ENCODE data around the gene AIFM1.
A peak's percentile ranks its signal among the peaks of the same experiment; 100 is the strongest.

Gene AIFM1

DNA sequence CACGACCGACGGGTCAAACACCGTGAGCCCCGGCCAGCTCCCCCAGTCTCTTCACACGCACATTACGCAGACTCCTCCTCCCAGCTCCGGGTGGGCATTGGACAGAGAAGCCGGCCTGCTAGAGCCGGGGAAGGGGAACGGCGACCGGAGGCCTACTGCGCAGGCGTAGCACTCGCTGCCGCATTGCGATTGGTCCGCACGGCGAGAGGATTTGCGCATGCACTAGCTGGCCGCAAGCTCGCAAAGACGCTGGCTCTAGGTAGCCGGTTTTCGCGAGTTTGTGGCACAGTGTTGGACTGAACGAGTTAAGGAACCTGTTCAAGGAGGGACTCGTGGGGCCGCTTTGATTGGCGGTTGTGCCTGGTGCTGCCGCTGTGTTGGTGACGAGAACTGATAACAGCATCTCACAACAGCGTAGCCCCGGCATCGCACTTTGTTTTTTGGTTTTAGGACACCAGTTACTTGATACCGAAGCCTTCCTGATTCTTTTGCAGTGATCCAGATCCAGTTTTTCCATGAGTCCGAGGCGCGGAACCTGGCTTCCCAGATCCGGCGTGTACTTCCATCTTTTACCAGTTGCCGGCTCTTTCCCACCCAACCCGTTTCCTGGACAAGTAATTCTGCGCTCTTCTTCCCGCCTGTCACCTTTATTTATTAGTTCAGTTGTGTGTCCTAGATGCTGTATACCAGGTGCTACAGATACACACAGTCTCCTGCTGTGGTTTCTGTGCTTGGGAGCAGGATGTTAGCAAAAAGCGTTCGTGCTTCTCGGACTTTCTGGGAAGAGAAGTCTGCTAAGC lies at the start of gene AIFM1:
Gene AIFM1 (minus strand): TSS at position 139 of the 800 bp plus-strand sequence. CDS start 185 bp downstream, outside the sequence.
- peak; percentile 88 for DNase-seq

DNA sequence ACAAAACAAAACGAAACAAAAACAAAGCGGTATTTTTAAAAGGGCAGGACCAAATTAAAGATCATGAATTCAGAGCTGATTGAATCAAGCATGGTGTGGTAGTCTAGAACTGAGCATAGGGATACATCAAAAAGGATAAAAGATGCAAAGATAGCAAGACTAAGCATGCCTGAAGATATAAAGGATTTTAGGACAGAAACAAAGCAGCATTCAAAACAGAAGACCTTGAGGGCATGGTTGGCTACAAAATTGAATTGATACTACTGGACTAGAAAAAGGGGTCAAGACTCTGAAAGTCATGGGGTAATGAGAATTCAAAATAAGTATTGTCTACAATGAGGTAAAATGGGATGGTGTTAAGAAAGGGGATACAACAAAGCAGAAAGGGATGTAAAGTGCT lies 47.7 kb upstream of the AIFM1 start:
- DNase-seq, result no peak

DNA sequence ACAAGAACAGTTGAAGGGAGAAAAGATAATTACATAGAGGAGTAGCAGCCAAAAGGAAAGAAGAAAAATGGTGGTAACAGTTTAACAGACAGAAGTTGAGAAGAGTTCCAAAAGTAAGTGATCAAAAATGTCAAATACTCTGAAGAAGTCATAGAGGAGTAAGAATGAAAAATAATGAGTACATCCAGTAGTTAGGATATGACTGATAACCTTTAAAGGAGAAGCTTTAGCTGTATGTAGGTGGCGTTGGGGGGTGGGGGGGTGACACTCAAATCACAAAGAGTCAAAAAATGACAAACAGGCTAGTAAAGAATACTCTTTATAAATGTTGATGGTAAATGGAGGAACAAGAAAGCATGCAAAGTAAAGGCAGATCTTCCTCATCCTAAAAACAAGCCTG lies 46.7 kb upstream of the AIFM1 start:
- DNase-seq, result no peak

DNA sequence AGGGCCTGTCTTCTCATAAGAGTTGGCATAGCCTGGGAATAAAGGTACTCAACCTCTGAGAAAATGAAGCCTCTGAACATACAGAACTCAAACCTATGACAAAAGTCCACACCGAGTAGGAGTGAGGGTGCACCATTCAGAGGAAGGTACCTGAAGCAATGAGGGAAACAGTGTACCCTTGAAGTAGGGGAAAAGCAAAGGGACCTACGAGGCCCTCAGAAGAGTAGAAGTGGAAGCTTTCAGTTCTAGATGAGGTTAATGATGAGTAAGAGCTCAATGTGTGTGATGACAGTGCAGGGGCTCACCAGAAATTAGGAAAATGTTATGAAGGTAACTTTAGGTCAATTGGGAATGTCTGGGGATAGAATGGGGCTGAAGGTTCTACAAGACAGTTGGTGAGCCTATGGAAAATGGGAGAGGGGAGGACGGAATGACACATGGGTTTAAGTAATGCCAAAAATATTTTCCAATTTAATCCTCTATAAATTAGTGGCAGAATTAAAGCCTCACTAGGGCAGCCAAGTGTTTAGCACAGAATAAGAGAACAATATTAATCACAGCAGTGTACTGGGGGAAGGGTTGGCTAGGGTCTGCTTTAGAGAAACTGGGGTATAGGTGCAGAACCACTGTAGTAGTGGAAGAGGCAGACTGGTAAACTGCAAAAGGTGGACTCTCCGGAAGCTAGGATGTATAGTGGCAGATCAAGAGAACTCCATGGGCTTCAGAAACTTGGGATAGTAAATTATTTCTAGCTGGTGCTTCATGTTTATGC lies 46.0 kb upstream of the AIFM1 start:
- no peak for DNase-seq

DNA sequence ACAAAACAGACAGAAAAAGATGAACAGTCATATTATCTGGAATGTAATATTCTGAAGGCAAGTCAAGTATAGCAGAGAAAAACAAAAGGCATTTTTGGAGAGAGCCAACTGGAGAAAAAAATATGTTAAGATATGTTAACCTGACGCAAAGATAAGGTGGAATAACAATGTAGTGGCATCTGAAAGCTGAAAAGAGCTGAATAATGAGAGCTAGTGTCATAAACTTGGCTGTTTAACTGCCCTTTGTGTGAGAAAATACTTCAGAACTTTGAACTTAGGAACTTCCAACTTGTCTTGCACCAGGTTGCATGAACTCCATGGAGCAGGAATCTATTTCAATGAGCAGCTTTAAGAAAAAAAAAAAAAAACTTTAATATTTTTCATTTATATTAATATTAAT lies 39.0 kb upstream of the AIFM1 start:
- DNase-seq, result no peak

DNA sequence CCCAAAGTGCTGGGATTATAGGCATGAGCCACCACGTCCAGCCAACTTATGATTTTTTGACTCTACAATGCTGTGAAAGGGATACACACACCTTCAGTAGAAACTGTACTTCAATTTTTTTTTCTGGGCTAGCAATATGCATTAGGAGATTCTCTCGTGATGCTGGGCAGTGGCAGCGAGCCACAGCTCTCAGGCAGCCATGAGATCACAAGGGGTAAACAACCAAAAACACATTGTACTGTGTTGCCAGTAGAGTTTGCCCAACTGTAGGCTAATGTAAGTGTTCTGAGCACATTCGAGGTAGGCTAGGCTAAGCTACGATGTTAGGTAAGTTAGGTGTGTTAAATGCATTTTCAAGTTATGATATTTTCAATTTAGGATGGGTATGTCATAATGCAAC lies 31.8 kb upstream of the AIFM1 start:
- DNase-seq, result no peak

DNA sequence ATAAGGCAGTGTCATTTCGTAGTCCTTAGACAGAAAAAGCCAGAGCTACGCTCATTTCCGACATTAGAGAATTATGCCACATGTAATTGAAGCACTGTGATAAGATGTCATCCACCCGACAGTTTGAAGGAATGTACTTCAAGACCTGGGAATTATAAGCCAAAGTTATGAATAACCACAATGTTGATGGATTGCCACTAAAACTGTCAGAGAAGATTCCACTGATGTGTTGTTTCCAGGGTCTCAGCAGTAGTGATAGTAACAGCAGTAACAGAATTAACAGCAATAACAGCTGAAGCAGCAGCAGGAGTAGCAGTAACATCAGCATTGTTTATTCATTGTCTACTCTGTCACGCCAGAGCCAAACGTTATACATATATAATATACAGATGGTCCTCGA lies 30.8 kb upstream of the AIFM1 start:
- DNase-seq, result no peak

DNA sequence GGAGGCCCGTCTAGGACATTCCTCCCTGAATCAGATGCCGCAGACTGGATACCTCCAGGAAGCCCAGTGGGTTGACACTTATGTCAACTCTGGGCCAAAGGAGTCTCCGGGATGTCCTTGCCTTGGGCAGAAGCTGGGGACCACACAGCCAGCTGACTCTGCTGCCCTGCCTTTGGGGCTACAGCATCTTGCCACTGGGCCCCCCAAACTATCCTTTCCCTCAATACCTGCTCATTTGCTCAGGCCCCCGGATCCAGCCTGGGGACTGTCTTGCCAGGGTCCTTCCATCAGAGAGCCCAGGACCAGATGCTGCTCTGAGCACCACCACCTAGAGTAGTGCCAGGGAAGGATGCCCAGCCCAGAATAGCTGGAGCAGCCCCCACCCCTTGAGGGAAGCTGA lies 25.2 kb upstream of the AIFM1 start:
- DNase-seq, result no peak

DNA sequence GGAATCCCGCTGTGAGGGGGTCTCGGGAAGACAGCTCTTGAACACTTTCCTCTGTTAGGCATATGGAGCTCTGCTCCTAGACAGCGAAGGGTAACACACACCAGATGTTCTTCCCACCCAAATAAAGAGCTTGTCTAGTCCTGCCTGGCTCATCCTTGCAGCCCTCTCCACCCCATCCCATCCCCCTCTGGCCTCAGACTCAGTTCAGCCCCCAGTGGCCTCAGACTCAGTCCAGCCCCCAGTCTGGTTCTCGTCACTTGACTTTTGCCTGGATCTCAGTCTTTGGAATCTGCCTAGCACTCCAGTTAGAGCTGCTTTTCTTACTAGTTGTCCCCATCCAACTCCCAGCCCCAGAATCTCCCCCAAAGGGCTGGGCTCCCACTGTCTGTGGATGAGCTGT lies 21.0 kb upstream of the AIFM1 start:
- no peak for DNase-seq

DNA sequence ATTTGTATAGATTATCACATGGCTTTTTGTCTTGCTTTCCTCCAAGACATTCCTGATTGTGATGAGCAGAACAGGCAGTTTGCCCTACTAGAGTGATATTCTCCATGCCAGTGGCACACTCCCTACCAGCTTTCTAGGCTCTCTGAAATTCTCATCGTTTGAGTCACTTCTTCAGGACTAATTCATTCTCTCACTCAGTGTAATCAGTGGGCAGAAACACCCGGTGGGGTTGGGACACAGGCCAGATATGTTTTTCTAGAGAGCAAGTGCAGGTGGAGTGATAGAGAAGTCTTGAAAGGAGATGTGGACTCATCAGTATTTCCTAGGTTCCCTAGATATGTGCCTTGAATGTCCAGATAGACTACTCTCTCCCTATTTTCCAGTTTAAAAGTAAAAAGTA lies 19.2 kb upstream of the AIFM1 start:
- DNase-seq, result no peak

DNA sequence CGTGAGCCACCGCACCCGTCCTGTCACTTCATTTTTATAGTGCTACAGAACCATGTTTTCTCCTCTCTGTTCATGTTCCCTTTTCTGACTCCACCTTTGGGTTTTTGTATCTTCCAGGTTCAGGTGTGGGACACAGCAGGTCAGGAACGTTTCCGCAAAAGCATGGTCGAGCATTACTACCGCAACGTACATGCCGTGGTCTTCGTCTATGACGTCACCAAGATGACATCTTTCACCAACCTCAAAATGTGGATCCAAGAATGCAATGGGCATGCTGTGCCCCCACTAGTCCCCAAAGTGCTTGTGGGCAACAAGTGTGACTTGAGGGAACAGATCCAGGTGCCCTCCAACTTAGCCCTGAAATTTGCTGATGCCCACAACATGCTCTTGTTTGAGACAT lies 18.5 kb upstream of the AIFM1 start:
- no peak for DNase-seq

DNA sequence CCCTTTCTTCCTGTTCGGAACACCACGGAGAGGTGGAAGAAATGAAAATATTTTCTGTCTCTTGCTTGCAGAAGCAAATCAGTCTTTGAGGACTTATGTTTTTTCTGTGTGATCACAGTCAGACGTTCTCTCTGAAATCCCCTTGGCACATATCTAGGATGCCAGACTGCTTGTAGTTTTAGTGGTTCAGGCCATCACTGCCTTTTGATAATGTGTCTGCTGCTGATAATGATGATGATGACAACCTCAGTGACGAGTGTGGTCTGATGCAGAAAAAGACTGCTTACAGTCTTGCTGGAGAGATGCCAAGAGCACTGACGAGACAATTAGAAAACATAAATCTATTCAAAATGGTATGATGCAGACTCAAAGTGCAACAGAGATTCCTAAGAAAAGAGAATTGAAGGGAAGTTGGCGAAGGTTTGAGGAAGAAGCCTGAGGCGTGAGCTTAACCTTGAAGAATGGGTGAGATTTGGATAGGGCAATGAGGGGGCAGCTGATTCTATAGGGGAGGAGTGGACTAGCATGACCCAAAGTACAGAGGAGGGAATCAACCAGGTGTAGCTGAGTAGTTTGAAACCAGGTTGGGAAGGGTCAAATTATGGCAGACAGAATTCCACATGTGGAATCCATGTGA lies 14.1 kb upstream of the AIFM1 start:
- peak; percentile 19 for DNase-seq

DNA sequence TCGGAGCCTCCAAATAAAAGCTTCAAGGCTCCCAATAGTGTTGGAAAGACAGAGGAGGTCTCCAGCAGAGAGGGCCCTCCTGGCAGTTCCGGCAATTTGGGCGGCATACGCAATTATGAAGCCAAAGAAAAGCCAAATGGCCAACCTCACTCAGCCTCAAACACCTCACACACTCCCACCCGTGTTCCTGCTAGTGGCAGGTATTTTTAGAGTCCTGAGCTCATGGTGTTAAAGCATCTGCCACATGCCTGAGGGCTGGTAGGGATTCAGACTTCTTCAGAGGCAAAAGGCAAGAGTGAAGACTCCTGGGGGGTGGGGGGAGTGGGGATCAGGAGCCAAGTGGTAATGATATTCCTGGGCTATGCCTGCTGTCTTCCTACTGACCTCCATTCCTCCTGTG lies 13.5 kb upstream of the AIFM1 start:
- no peak for DNase-seq

DNA sequence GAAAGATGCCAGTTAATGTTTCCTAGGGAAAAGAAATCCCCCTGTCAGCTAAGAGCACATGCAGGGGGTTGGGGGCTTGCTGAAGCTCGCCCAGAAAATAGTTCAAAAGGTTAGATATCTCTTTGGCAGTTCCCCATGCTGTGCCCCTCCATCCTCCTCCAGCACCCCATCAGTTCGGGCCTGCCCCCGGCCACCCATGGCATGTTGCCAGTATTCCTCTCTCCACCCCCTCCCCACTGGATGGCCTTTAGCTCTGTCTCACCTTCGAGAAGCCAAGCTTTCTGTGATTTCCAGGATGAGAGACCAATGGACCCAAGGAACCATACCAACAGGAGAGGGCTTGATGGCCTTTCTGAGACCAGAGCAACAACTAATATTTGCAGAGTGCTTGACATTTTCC lies 11.3 kb upstream of the AIFM1 start:
- no peak for DNase-seq

DNA sequence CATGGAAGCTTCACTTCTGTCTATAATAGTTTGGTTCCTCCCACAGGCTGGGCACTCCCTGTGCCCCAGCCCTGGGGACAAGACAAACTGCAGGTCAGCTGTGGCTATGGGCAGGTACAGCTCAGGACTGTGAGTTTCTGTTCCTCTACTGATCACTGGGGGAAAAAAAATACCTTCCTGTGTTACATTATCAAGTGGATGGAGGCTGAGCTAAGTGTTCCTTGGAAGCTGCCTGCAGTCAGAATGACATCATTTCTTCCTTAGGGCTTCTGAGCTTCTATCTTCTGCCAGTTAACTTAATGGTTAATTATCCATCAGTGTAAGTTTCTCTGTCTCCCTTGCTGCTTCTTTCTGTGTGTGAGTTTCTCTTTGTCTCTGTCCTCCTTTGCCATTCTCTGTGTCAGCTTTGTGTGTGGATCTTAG lies 10.7 kb upstream of the AIFM1 start:
- DNase-seq, result no peak

DNA sequence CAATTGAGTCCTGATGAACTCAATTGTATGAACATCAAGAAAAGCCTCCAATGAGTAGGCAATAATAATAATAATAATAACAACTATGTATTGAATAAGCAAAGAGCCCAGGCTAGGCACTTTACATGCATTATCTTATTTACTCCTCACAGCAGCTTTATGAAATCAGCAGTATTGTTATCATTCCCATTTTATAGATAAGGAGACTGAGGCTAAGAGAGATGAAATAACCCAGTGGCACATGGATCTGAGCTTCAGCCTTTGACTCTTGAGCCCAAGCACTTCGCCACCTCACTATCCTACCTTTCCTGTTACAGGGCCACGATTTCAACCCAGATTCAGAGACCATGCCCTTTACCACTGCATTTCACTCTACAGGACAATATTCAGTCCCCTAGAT lies 9.3 kb upstream of the AIFM1 start:
- no peak for DNase-seq

DNA sequence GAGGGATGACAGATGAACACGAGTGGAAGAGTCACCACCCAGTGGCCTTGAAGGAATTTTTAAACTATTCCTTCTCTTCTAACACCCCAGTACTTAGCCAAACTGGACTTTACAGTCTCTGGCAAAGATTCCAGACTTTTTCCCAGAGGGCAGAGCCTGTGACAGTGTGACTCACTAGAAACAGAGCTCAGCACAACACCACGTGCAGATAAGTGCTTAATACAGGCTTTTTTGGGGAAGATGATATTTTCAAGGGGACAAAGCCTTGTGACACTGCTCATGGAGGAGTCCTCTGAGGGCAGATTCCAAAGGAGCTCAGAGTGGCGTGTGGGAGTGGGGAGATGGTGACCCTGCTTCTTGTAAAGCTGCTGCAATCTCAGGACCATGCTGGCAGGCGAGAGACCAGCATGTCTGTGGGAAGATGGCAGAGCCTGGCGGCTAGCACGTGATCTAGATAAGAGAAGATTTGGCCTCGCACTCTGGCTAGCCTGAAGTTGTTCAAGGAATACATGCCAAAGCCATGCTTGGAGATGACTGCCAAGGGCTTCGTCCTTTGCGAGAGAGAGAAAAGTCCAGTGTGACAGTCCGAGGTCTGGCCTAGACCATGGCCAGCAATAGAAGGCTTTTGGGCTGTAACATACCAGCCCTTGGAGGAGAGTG lies 8.5 kb upstream of the AIFM1 start:
- DNase-seq, result no peak

DNA sequence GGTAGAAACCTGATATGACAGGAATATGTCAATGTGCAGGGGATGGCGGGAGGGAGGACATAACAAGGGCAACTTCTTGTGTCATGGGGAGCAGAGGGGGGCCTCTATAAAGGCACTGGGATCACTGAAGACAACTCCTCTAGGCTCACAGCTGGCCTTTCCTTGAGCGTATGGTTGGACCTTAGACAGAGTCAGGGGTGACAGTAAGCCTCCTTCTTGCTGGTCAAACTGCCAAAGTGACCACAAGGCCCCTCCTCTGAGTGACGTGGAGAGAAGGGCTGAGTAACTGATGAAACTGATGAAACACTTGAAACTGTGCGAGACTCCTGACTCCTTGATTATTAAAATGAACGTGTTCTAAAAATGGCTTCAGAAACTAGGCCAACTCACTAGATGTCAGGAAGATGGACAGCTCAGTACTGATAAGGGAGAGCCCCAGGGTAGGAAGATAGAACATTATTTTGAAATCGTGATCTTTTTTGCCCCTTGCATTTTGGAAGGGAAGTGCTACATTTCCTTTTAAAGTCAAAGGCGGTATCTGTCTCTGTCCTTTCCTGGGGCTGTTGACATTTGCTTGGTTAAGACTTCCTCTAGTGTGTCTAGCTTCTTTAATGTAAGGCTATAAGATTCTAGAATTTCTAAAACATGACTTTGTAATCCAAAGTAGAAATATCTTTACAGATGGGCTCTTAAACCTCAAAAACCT lies 7.7 kb upstream of the AIFM1 start:
- peak; percentile 21 for DNase-seq

DNA sequence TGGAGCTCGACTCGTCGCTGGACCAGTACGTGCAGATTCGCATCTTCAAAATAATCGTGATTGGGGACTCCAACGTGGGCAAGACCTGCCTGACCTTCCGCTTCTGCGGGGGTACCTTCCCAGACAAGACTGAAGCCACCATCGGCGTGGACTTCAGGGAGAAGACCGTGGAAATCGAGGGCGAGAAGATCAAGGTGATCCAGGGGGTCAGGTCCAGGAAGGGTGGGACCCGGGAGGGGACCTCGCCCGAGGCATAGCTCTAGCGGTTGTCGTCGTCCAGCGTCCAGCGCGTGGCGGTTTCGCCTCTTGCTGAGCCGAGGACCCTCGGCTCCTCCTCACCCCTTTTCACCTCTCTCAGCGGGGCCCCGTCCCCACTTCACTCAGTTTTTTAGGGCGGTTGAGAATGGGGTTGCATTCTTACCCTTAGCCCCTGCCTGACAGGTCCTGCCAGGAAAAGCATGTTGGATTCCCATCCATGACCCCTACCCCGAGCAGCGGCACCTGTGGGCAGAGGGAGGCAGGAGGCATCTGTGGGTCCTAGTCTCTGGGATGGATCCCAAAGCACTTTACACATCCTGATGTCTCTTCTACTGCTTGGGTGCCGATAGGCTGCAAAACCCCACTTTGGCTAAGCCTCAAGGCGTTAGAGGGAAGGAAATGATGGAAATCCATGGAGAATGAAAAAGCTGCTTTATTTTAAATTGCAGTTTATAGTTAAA lies 6.6 kb upstream of the AIFM1 start:
- DNase-seq, result no peak

DNA sequence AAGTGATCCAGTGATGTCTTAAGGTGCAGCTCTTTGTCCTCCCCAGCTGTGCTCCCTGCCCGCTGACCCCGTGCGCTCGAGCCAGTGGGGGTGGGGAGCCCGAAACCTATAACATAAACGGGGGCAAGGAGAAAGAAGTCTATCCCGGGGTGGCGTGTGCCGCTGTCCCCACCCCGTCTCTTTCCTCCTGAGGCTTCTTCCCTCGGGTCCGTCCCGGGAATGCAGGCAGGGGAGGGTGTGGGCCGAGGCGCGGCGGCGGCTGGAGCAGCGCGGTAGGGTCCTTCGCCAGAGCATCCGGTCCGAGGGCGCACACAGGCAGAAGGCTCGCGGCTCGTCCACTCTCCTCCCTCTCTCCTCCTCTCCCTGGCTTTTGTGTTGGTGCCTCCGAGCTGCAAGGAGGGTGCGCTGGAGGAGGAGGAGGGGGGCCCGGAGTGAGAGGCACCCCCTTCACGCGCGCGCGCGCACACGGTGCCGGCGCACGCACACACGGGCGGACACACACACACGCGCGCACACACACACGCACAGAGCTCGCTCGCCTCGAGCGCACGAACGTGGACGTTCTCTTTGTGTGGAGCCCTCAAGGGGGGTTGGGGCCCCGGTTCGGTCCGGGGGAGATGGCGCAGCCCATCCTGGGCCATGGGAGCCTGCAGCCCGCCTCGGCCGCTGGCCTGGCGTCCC lies 5.9 kb upstream of the AIFM1 start, which contains the start of gene RAB33A:
Gene RAB33A (plus strand): TSS at position 517 of the 681 bp plus-strand sequence. CDS start 101 bp downstream, at position 618.
- DNase-seq, result peak; percentile 63
